Skeletal muscle tissue (tissue), 4 donors: Measurements from ENCODE around the gene SEMA4D. TPM values are rescaled to one million over a fixed set of nuclear protein-coding genes. Genes with fewer than 3 reads are reported as not detected.
"Not testable (repeated sequence)": the region's sequence is repeated elsewhere in the genome, so short reads cannot be mapped to it uniquely, and the experiment has no call there.

ENCODE experiments used
- H3K27ac ChIP-seq: one replicate; pipeline ENCODE4 v1.7.0; 2013; ENCODE audit warnings: mild to moderate bottlenecking, low read depth, low read length, inconsistent platforms
- H3K27me3 ChIP-seq, 3 donors: one replicate each; pipeline ENCODE4 v1.7.0; 2013; ENCODE audit warnings: low read length in 3 of 3; ENCODE audit not compliant: control insufficient read depth in 3 of 3, insufficient read depth in 3 of 3
- H3K36me3 ChIP-seq, 3 donors: one replicate each; pipeline ENCODE4 v1.7.0; 2013; ENCODE audit warnings: low read length in 3 of 3; ENCODE audit not compliant: control insufficient read depth in 3 of 3, insufficient read depth in 3 of 3
- H3K4me1 ChIP-seq, 3 donors: one replicate each; pipeline ENCODE4 v1.7.0; 2013; ENCODE audit warnings: low read length in 3 of 3, mild to moderate bottlenecking in 3 of 3; ENCODE audit not compliant: control insufficient read depth in 3 of 3, insufficient read depth in 3 of 3
- H3K4me3 ChIP-seq, 3 donors: one replicate each; pipeline ENCODE4 v1.7.0; 2013; ENCODE audit warnings: low read length in 3 of 3
- H3K9ac ChIP-seq, 3 donors: one replicate each; pipeline ENCODE4 v1.7.0; 2013; ENCODE audit warnings: low read length in 3 of 3, mild to moderate bottlenecking in 3 of 3, moderate library complexity in 2 of 3, low read depth in 1 of 3
- H3K9me3 ChIP-seq, 3 donors: one replicate each; pipeline ENCODE4 v1.7.0; 2013; ENCODE audit warnings: low read length in 3 of 3; ENCODE audit not compliant: control insufficient read depth in 3 of 3
- total RNA-seq: library from RNA; depleted of rRNA; stranded (reverse); fragments of >200 nt; gene quantifications from one replicate; pipeline ENCODE4 v1.2.3, GENCODE V29; 2014
- donor health status: Osteomylitis.

The SEMA4D gene
- total RNA-seq, 1 donor from 2014 or later, result 14.6 TPM

DNA sequence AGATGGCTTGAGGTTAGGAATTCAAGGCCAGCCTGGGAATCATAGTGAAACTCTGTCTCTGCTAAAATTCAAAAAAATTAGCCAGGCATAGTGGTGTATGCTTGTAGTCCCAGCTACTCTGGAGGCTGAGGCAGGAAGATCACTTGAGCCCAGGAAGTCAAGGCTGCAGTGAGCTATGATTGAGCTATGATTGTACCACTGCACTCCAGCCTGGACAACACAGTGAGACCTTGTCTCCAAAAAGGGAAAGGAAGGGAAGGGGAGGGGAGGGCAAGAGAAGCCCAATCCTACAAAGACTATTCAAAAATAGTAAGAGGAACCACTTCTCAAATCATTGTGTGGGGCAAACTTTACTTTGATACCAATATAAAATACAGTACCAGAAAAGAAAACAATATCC is 11.2 kb downstream of the SEMA4D start:
- Histone ChIP-seq H3K36me3 (no peaks in the 10 kb centered on the region), H3K27ac (peak overlapping the region; percentile 26), H3K4me3 (no peak overlapping the region), H3K9me3 (no peaks in the 10 kb centered on the region), H3K27me3 (no peaks in the 10 kb centered on the region), H3K9ac (no peak overlapping the region), H3K4me1 (peaks cover 55 to 65% (median 60%) of the 10 kb centered on the region in 3 donors)

DNA sequence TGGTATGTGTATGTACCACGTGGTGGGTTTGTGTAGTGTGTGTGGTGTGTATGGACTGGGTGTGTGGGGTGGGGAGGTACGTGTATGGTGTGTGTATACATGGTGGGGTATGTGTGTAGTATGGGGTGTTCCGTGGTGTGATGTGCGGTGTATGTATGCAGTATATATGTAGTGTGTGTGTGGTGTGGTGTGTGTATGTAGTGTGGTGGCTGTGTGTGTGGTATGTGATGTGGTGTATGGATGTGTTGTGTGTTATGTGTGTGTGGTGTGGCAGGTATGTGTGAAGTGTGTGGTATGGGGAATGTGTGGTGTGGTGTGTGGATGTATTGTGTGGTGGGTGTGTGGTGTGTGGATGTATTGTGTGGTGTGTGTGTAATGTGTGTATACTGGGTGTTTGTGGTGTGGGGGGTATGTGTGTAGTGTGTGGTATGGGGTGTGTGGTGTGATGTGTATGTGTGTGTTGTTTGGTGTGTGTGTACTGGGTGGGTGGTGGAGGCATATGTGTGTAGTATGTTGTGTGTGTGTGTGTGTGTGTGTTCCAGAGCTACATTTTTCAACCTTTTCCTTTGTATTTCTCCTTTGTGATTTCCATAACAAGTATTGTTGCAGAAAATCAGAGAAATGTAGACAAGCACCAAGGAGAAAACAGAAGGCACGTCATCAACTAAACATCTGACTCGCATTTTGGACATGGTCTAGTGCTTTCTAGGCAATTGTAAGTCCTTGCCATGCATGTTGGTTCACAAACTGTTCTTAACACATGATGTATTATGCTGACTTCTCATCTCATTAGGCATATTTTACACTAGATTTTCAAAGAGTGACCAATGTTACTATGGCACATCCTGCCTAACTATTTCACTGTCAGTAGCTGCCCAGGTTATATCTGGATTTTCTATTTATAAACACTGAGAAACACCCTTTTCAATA is 13.2 kb downstream of the SEMA4D start:
- H3K9ac ChIP-seq, result peak overlapping the region; percentile 73 to 86 (median 79)
- peak overlapping the region; percentile 79 to 93 (median 80) for H3K4me3 ChIP-seq
- H3K9me3 ChIP-seq, result no peaks in the 10 kb centered on the region
- H3K27ac ChIP-seq, result peak overlapping the region; percentile 76
- H3K27me3 ChIP-seq, result no peaks in the 10 kb centered on the region
- H3K36me3 ChIP-seq, result no peaks in the 10 kb centered on the region
- H3K4me1 ChIP-seq, result peaks cover 60 to 63% (median 63%) of the 10 kb centered on the region in 3 donors

- Histone ChIP-seq H3K9ac (peak overlapping the region; percentile 73 to 86 (median 79)), H3K36me3 (peaks cover 0 to 6% (median 4%) of the 10 kb centered on the region in 3 donors), H3K4me3 (peak overlapping the region; percentile 79 to 93 (median 80)), H3K27me3 (no peaks in the 10 kb centered on the region), H3K27ac (peak overlapping the region; percentile 76), H3K4me1 (peaks cover 54 to 58% (median 57%) of the 10 kb centered on the region in 3 donors), H3K9me3 (no peaks in the 10 kb centered on the region)
Observed at GRCh38 chr9:89483592-89484474, 14.1 kb downstream of the SEMA4D start.

- Histone ChIP-seq H3K27ac (peak overlapping the region; percentile 76), H3K9me3 (no peaks in the 10 kb centered on the region), H3K36me3 (peaks cover 0 to 6% (median 4%) of the 10 kb centered on the region in 3 donors), H3K27me3 (no peaks in the 10 kb centered on the region), H3K4me3 (peak overlapping the region; percentile 79 to 93 (median 80)), H3K9ac (peak overlapping the region; percentile 71 to 86 (median 79)), H3K4me1 (peaks cover 57 to 62% (median 61%) of the 10 kb centered on the region in 3 donors)
Observed at GRCh38 chr9:89482901-89483361, 15.0 kb downstream of the SEMA4D start.

- no peaks in the 10 kb centered on the region for H3K9me3 ChIP-seq
- peaks cover 64 to 69% (median 68%) of the 10 kb centered on the region in 3 donors for H3K4me1 ChIP-seq
- peak overlapping the region; percentile 48 to 93 (median 79) for H3K4me3 ChIP-seq
- peak overlapping the region; percentile 76 for H3K27ac ChIP-seq
- H3K9ac ChIP-seq, result peak overlapping the region; percentile 71 to 86 (median 79)
- no peaks in the 10 kb centered on the region for H3K27me3 ChIP-seq
- H3K36me3 ChIP-seq, result peaks cover 0 to 6% (median 4%) of the 10 kb centered on the region in 3 donors
Observed at GRCh38 chr9:89482056-89482851, 15.7 kb downstream of the SEMA4D start.

DNA sequence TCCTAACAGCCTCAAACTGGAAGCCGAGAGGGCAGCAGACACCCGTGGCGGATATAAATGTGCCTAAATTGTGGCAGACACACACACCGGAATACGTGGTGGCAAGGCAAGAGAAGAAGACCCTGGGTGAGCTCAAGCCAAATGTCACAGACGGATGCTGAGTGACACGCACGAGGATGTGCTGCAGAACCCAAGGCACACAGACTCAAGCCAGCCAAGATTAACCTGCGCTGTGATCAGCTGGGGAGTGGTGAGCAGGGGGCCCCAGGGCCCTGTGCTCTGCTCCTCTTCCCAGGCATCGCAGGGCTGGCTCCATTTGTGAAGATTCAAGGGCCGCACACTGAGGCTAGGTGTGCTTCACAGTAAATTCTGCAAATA is 16.4 kb downstream of the SEMA4D start:
- Histone ChIP-seq H3K4me3 (peak overlapping the region in 2 of 3 donors; percentile 79 to 93), H3K27me3 (no peaks in the 10 kb centered on the region), H3K4me1 (peaks cover 68 to 76% (median 73%) of the 10 kb centered on the region in 3 donors), H3K9me3 (no peaks in the 10 kb centered on the region), H3K36me3 (peaks cover 0 to 6% (median 4%) of the 10 kb centered on the region in 3 donors), H3K9ac (peak overlapping the region; percentile 1 to 86 (median 79)), H3K27ac (peak overlapping the region; percentile 76)

GRCh38 chr9:89480825-89481537 is 16.9 kb downstream of the SEMA4D start:
- Histone ChIP-seq H3K4me3 (peak overlapping the region in 2 of 3 donors; percentile 79 to 93), H3K4me1 (peaks cover 70 to 79% (median 78%) of the 10 kb centered on the region in 3 donors), H3K9me3 (no peaks in the 10 kb centered on the region), H3K27me3 (no peaks in the 10 kb centered on the region), H3K9ac (peak overlapping the region in 2 of 3 donors; percentile 79 to 86), H3K36me3 (peaks cover 0 to 6% (median 4%) of the 10 kb centered on the region in 3 donors), H3K27ac (peak overlapping the region; percentile 76)

GRCh38 chr9:89480372-89480771 is 17.5 kb downstream of the SEMA4D start:
- peak overlapping the region; percentile 76 for H3K27ac ChIP-seq
- not testable (repeated sequence) for H3K9ac ChIP-seq, H3K36me3 ChIP-seq, H3K9me3 ChIP-seq, H3K4me3 ChIP-seq, H3K27me3 ChIP-seq
- H3K4me1 ChIP-seq, result peaks cover 73 to 84% (median 82%) of the 10 kb centered on the region in 3 donors

DNA sequence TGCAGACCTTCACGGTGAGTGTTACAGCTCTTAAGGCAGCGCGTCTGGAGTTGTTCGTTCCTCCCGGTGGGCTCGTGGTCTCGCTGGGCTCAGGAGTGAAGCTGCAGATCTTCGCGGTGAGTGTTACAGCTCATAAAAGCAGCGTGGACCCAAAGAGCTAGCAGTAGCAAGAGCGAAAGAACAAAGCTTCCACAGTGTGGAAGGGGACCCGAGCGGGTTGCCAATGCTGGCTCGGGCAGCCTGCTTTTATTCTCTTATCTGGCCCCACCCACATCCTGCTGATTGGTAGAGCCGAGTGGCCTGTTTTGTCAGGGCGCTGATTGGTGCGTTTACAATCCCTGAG is 18.3 kb downstream of the SEMA4D start:
- H3K4me1 ChIP-seq, result peaks cover 68 to 86% (median 85%) of the 10 kb centered on the region in 3 donors
- not testable (repeated sequence) for H3K27ac ChIP-seq

More for the DNA sequence above, 18.3 kb downstream of the SEMA4D start:
- H3K4me3 ChIP-seq, H3K9me3 ChIP-seq, H3K27me3 ChIP-seq, H3K36me3 ChIP-seq, H3K9ac ChIP-seq: not testable (repeated sequence)
